Brain microvascular endothelial cell (primary cell): ENCODE results near the gene YAP1.

Experiments
- DNase-seq: peaks from one replicate; pipeline ENCODE4 v3.0.0-alpha.2; 2020
- H3K27ac ChIP-seq: fragments of 250-450 bp; sonication (Bioruptor Pico); 2 replicates; pipeline ENCODE4 v1.5.1; 2020; ENCODE audit warnings: mild to moderate bottlenecking, moderate library complexity
- H3K27me3 ChIP-seq: fragments of 250-450 bp; sonication (Bioruptor Pico); replicated peaks from 2 replicates; pipeline ENCODE4 v1.5.1; 2020; ENCODE audit warnings: mild to moderate bottlenecking
- H3K36me3 ChIP-seq: fragments of 250-450 bp; sonication (Bioruptor Pico); replicated peaks from 2 replicates; pipeline ENCODE4 v1.5.1; 2020; ENCODE audit warnings: mild to moderate bottlenecking
- H3K4me3 ChIP-seq: 2 replicates; pipeline ENCODE4 v1.5.1; 2011; ENCODE audit warnings: low read depth, mild to moderate bottlenecking, control low read depth, low read length, moderate library complexity
- CTCF ChIP-seq: IDR thresholded peaks from 2 replicates; pipeline ENCODE4 v1.5.1; 2011; ENCODE audit warnings: low read depth, mild to moderate bottlenecking, moderate library complexity, low read length, control low read depth, inconsistent platforms; ENCODE audit errors: missing control alignments
- in situ Hi-C: cut with HindIII; loops from 2 replicates; pipeline ENCODE4 v1.10.0; 2017; ENCODE audit warnings: low sequenced_read_pairs, low pct_ligation_motif_present

Gene YAP1

GRCh38 chr11:102109896-102110760 lies at the start of gene YAP1:
Gene YAP1 (plus strand): TSS chr11:102110447. CDS start chr11:102110849, 402 bp downstream.
- Histone ChIP-seq H3K36me3 (no peaks in the 10 kb centered on the region), H3K27ac (peak within 1 kb of the TSS; percentile 96), H3K4me3 (peak within 1 kb of the TSS; percentile 85), H3K27me3 (no peaks in the 10 kb centered on the region)
- TF ChIP-seq CTCF, result no peak
- peak; percentile 87 for DNase-seq
- in situ Hi-C loops, result no loop called here

- peak; percentile 16 for DNase-seq
- peak; percentile 69 for TF ChIP-seq CTCF
- no peak overlapping the region for H3K4me3 ChIP-seq
- in situ Hi-C loops, result no loop called here
- no peaks in the 10 kb centered on the region for H3K36me3 ChIP-seq
- H3K27ac ChIP-seq, result no peak overlapping the region
- H3K27me3 ChIP-seq, result no peaks in the 10 kb centered on the region
Observed at GRCh38 chr11:102061276-102061675, 49.0 kb upstream of the YAP1 start.

GRCh38 chr11:102062106-102062505 lies 48.1 kb upstream of the YAP1 start:
- TF ChIP-seq CTCF, result no peak
- in situ Hi-C loops, result no loop called here
- Histone ChIP-seq H3K36me3 (no peaks in the 10 kb centered on the region), H3K27me3 (no peaks in the 10 kb centered on the region), H3K4me3 (no peak overlapping the region), H3K27ac (no peak overlapping the region)
- DNase-seq, result no peak

- H3K27ac ChIP-seq, result no peak overlapping the region
- no peaks in the 10 kb centered on the region for H3K27me3 ChIP-seq
- in situ Hi-C loops, result no loop called here
- H3K36me3 ChIP-seq, result no peaks in the 10 kb centered on the region
- TF ChIP-seq CTCF, result no peak
- DNase-seq, result no peak
- no peak overlapping the region for H3K4me3 ChIP-seq
Observed at GRCh38 chr11:102064316-102064715, 45.9 kb upstream of the YAP1 start.

GRCh38 chr11:102070766-102071165 lies 39.5 kb upstream of the YAP1 start:
- Histone ChIP-seq H3K27me3 (no peaks in the 10 kb centered on the region), H3K27ac (no peak overlapping the region), H3K36me3 (no peaks in the 10 kb centered on the region), H3K4me3 (no peak overlapping the region)
- no peak for TF ChIP-seq CTCF
- no peak for DNase-seq
- in situ Hi-C loops, result no loop called here
